ENCODE measurements around the gene ARRB2. TPM values are rescaled to one million over a fixed set of nuclear protein-coding genes. Genes with fewer than 3 reads are reported as not detected.

ARRB2 gene
- total RNA-seq, 1 experiment from 2014 or later, result 25.1 TPM

DNA sequence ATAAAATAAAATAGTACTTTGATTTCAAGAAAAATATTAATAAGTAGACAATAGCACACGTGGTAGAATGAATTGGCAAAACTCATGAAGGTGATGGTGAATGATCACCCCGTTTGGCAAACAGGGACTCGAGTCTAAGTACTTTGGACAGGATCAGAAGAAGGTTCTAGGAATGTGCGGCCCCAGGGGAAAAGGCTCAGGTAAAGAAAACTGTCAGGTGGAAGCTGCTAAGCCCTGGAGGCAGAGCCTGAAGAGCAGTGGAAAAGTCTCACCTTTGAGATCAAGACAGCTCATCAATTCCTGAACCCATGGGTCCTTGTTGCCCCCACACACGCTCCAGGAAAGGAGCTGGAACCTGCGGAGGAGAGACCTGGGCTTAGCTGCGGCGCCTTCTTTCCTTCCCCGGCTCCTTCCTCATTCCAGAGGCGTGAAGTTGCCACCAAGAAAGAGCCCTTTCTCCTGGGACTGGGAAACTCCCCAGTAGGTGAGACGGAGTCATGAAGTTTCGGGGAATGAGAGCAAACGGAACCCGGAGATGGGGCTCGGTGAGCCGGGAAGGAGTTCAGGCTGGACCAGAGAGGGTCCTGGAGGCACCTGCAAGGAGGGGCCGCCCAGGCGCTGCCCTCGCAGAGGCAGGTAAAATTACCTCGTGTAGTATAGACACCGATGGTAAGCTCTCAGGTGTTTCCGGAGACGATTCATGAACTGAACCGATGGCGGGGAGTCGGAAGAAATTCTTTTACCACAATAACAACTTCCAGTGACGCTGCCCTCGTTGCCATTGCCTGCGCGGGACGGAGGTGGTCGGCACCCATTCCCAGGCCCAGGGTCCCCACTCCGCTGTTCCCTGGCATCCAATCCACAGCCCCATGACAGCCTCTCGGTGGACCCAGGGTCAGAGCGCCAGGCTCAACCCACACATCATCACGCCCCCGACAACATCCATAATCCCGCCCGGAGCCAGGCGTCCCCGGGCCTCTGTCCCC is 28.0 kb downstream of the ARRB2 start:
- intact Hi-C loops (cut with micrococcal nuclease), result no loop called here
- CTCF ChIA-PET, result interaction anchor here (0.6 to 1.2 kb wide), 6 partner anchors 45 to 196 kb away, joined by 3 to 4 read pairs (median 4); no protein-coding TSS in a partner anchor
- Mint-ChIP-seq H3K4me3 (ENCODE audit: unreplicated experiment) (peak overlapping the region; percentile 73), H3K36me3 (ENCODE audit: insufficient read depth, unreplicated experiment) (peaks cover 3% of the 10 kb centered on the region), H3K4me1 (ENCODE audit: insufficient read depth, unreplicated experiment) (peaks cover 30% of the 10 kb centered on the region), H3K27me3 (ENCODE audit: insufficient read depth, unreplicated experiment) (no peaks in the 10 kb centered on the region), H3K27ac (ENCODE audit: low read depth, unreplicated experiment) (peak overlapping the region; percentile 76), H3K9me3 (ENCODE audit: unreplicated experiment) (no peaks in the 10 kb centered on the region)
- TF ChIP-seq, protein P1, sequence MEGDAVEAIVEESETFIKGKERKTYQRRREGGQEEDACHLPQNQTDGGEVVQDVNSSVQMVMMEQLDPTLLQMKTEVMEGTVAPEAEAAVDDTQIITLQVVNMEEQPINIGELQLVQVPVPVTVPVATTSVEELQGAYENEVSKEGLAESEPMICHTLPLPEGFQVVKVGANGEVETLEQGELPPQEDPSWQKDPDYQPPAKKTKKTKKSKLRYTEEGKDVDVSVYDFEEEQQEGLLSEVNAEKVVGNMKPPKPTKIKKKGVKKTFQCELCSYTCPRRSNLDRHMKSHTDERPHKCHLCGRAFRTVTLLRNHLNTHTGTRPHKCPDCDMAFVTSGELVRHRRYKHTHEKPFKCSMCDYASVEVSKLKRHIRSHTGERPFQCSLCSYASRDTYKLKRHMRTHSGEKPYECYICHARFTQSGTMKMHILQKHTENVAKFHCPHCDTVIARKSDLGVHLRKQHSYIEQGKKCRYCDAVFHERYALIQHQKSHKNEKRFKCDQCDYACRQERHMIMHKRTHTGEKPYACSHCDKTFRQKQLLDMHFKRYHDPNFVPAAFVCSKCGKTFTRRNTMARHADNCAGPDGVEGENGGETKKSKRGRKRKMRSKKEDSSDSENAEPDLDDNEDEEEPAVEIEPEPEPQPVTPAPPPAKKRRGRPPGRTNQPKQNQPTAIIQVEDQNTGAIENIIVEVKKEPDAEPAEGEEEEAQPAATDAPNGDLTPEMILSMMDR (IDR thresholded peaks at IDR 0.05; ENCODE audit: unreplicated experiment), result no peak
- peak; percentile 45 for DNase-seq (ENCODE audit: unreplicated experiment)
- BruUV-seq (replicated peaks), result TSS peak; percentile 29
- POLR2A ChIA-PET, result interaction anchor here (0.6 to 2.7 kb wide), 10 partner anchors 28 to 373 kb away, joined by 3 to 8 read pairs (median 4); partner anchors contain the start of genes ARRB2, CHRNE, PELP1 and ZNF232

DNA sequence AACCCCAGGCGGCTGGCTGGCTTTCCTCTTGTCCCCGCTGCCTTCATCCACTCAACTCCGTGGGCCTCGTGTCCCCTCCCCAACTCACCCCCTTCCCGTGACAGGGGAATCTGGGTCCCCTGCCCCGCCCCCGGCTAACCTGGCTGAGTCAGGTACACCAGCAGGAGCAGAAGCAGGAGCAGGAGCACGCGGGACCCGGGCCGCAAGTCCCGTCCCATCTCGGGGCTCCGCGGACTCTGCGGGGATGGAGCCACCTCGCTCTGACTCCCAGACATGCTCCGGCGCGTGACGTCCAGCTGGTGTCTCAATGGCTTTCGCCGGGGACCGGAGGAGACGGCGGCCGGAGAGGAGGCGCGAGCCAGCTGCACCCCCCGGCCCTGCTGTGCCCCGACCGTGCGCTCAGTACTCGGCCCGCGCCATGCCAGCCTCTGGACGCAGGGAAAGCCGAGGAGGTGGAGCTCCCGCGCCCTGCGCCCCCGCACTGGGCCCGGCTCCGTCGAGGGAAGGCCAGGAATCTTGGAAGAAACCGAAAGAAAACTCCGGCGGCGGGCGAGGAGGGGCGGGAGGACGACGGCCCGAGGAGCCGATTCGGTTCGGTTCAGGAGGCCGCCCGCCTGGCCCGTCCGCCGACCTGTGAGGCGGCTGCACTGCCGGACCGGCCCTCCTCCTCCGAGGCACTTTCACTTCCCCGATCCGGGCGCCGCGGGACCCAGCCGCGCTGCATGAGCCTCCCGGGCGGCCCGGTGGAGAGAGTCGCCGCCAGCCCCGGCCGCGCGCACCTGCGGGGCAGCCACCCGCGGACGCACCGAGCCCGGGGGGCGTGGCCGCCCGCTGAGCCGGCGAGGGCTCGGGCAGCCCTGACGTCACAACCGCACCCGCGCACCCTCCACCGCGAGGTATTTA is 28.9 kb downstream of the ARRB2 start, which contains the start of the genes CXCL16 and ZMYND15:
Gene CXCL16 (minus strand): TSS at position 807 of the 903 bp plus-strand sequence. CDS start 589 bp downstream, at position 218.
Gene ZMYND15 (plus strand): TSS at position 712 of the 903 bp plus-strand sequence. CDS start 716 bp downstream, outside the sequence.
- Mint-ChIP-seq H3K4me3 (ENCODE audit: unreplicated experiment) (peak within 1 kb of the TSS; percentile 73), H3K36me3 (ENCODE audit: insufficient read depth, unreplicated experiment) (no peaks in the 10 kb centered on the region), H3K27ac (ENCODE audit: low read depth, unreplicated experiment) (peak within 1 kb of the TSS; percentile 76), H3K9me3 (ENCODE audit: unreplicated experiment) (no peaks in the 10 kb centered on the region), H3K4me1 (ENCODE audit: insufficient read depth, unreplicated experiment) (peaks cover 30% of the 10 kb centered on the region), H3K27me3 (ENCODE audit: insufficient read depth, unreplicated experiment) (no peaks in the 10 kb centered on the region)
- intact Hi-C loops (cut with micrococcal nuclease), result no loop called here
- no TSS peak for BruUV-seq (replicated peaks)
- peak; percentile 49 for DNase-seq (ENCODE audit: unreplicated experiment)
- ChIA-PET CTCF (interaction anchor here (0.6 to 1.2 kb wide), 2 partner anchors 10 to 51 kb away, joined by 3 to 4 read pairs; no protein-coding TSS in a partner anchor), POLR2A (interaction anchor here (0.6 to 2.7 kb wide), 8 partner anchors 29 to 372 kb away, joined by 3 to 8 read pairs (median 5); partner anchors contain the start of genes ARRB2, CHRNE, PELP1 and ZNF232)
- TF ChIP-seq, protein P1 (IDR thresholded peaks at IDR 0.05; ENCODE audit: unreplicated experiment), result no peak

DNA sequence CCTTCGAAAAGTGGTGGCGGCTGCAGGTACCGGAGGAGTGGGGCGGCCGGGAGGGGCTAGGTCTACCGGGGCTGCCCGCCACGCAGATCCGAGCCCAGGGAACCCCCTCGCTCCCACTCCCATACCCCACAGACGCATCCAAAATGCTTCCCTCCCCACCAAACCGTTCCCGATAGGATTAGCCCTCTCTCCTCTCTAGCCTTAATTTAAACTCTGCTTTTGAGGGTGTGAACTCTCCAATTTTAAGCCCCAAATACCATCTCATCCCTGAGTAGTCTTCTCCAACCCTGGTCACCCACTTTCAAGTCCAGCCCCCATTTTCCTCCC is 29.6 kb downstream of the ARRB2 start:
- TF ChIP-seq, protein P1 (IDR thresholded peaks at IDR 0.05; ENCODE audit: unreplicated experiment), result no peak
- POLR2A ChIA-PET, result interaction anchor here (1.0 to 2.7 kb wide), 5 partner anchors 30 to 226 kb away, joined by 3 to 8 read pairs (median 6); partner anchors contain the start of genes ARRB2, CHRNE and PELP1
- Mint-ChIP-seq H3K36me3 (ENCODE audit: insufficient read depth, unreplicated experiment) (no peaks in the 10 kb centered on the region), H3K4me1 (ENCODE audit: insufficient read depth, unreplicated experiment) (peaks cover 29% of the 10 kb centered on the region), H3K27ac (ENCODE audit: low read depth, unreplicated experiment) (peak overlapping the region; percentile 40), H3K9me3 (ENCODE audit: unreplicated experiment) (no peaks in the 10 kb centered on the region), H3K4me3 (ENCODE audit: unreplicated experiment) (peak overlapping the region; percentile 73), H3K27me3 (ENCODE audit: insufficient read depth, unreplicated experiment) (no peaks in the 10 kb centered on the region)
- BruUV-seq (replicated peaks), result no TSS peak
- CTCF ChIA-PET, result interaction anchor here (0.6 kb wide), 1 partner anchor 81 kb away, joined by 5 read pairs; no protein-coding TSS in a partner anchor
- intact Hi-C loops (cut with micrococcal nuclease), result no loop called here
- DNase-seq (ENCODE audit: unreplicated experiment), result no peak

All from MCF 10A (cell line).